Posterior cingulate gyrus (tissue), 11 donors: ENCODE data around the gene ZFX.

Source experiments
- DNase-seq, 10 donors: peaks; one replicate each; pipeline versions ENCODE4 v3.0.0 to v3.0.0-alpha.2; 2020 to 2021; ENCODE audit warnings: mixed read lengths in 3 of 10
- intact Hi-C: fragments of 100-400 bp; cut with DNase I; formaldehyde crosslinking; loops from one replicate; pipeline ENCODE4 v1.15.1; 2023

ZFX gene

GRCh38 chrX:24196509-24196908, 47.0 kb downstream of the ZFX start:
- DNase-seq, result no peak
- intact Hi-C loops, result no loop called here

DNA sequence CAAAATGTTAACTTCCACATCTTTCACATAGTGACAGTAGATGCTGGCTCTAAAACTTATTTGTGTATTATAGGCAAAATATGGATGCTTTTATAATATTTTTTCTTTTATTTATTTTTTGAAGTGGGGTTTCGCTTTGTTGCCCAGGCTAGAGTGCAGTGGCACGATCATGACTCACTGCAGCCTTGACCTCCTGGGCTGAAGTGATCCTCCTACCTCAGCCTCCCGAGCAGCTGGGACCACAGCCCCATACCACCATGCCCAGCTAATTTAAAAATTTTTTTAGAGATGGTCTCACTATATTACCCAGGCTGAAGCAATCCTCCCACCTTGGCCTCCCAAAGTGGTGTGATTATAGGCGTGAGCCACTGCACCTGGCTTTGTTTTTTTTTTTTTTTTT, 48.6 kb downstream of the ZFX start:
- no peak for DNase-seq
- intact Hi-C loops, result no loop called here

- intact Hi-C loops, result loop anchor here (10.0 kb wide), 1 partner anchor 45 kb away; no protein-coding TSS in a partner anchor
- no peak for DNase-seq
These were observed 50.6 kb downstream of the ZFX start for GRCh38 chrX:24200133-24200532.

GRCh38 chrX:24201216-24201615, 51.7 kb downstream of the ZFX start:
- no peak for DNase-seq
- intact Hi-C loops, result loop anchor here (10.0 kb wide), 1 partner anchor 46 kb away; no protein-coding TSS in a partner anchor

- no peak for DNase-seq
- intact Hi-C loops, result loop anchor here (10.0 kb wide), 1 partner anchor 48 kb away; no protein-coding TSS in a partner anchor
These were observed 53.0 kb downstream of the ZFX start for GRCh38 chrX:24202465-24203031.

GRCh38 chrX:24203072-24203808, 53.7 kb downstream of the ZFX start:
- DNase-seq, result no peak
- intact Hi-C loops, result loop anchor here (10.0 kb wide), 1 partner anchor 48 kb away; no protein-coding TSS in a partner anchor

GRCh38 chrX:24204331-24204730, 54.8 kb downstream of the ZFX start:
- no peak for DNase-seq
- intact Hi-C loops, result loop anchor here (10.0 kb wide), 1 partner anchor 50 kb away; no protein-coding TSS in a partner anchor

DNA sequence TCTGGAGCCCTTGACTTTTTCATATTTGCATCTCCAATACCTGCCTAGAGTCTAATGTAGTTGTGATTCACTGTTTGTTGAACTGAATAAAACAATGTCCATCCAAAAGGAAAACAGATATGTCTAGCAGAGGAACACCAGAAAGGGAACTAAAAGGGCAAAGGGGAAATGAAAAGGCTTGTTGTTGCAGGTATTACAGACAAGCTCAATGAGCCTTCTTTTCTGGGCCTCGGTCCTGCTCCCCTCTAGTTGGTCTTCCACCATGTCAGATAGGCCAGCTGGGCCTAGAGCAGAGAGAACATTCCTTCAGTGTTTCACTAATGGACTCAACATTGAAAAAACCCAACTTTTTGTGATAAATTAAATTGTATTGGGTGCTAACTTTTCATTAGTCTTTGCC, 55.4 kb downstream of the ZFX start:
- intact Hi-C loops, result loop anchor here (10.0 kb wide), 1 partner anchor 50 kb away; no protein-coding TSS in a partner anchor
- DNase-seq, result no peak

DNA sequence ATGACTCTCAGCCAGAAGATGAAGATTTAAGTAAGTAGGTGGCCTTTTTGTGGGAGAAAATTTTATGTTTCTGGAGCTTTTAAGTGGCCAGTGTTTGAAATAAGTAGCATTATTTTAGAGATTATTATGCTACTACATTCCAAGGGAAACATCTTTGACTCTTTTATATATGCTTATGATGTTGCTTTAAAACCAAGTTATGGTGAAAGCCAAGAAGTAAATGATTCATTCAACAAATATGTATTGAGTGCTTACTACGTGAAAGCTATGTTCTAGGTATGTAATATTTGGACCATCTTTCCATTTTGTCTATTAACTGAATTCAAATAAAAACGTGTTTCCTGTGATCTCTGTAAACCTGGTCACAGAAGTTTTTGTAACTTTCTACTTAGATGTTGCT, 58.3 kb downstream of the ZFX start:
- DNase-seq, result no peak
- intact Hi-C loops, result loop anchor here (10.0 kb wide), 1 partner anchor 53 kb away; no protein-coding TSS in a partner anchor

DNA sequence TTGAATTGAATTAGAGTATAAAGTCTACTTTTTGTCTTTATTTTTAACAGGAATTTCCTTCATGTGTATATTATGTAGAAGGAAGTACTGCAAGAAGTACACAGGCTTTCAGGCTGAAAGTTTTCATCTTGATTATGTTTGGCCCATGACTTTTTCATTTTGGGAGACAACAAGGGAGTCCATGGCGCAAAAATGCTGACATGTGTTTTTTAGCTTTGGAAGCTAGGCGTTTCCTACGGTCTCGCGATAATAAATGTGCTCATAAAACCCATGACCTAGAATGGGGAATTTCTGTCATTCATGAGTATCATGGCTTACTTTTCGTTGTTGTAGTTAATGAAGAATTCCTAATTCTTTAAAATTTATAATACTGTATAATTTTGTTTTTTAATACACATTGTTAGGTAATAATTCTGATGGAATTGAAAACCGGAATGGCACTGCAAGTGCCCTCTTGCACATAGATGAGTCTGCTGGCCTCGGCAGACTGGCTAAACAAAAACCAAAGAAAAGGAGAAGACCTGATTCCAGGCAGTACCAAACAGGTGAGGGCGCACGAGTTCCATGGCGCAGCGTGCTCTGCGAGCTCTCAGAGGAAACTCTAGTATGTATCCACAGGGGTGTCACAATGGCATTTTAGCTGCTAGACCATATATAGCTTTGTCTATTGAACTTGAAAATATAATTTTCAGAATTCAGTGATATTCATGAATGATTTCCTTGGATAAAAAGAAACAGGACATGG, 59.1 kb downstream of the ZFX start:
- intact Hi-C loops, result loop anchor here (10.0 kb wide), 1 partner anchor 54 kb away; no protein-coding TSS in a partner anchor
- no peak for DNase-seq

DNA sequence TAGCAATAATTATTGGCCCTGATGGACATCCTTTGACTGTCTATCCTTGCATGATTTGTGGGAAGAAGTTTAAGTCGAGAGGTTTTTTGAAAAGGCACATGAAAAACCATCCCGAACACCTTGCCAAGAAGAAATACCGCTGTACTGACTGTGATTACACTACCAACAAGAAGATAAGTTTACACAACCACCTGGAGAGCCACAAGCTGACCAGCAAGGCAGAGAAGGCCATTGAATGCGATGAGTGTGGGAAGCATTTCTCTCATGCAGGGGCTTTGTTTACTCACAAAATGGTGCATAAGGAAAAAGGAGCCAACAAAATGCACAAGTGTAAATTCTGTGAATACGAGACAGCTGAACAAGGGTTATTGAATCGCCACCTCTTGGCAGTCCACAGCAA, 60.7 kb downstream of the ZFX start:
- intact Hi-C loops, result no loop called here

GRCh38 chrX:24214568-24214967, 65.0 kb downstream of the ZFX start:
- intact Hi-C loops, result no loop called here

More for the DNA sequence above, 60.7 kb downstream of the ZFX start:
- no peak for DNase-seq

DNA sequence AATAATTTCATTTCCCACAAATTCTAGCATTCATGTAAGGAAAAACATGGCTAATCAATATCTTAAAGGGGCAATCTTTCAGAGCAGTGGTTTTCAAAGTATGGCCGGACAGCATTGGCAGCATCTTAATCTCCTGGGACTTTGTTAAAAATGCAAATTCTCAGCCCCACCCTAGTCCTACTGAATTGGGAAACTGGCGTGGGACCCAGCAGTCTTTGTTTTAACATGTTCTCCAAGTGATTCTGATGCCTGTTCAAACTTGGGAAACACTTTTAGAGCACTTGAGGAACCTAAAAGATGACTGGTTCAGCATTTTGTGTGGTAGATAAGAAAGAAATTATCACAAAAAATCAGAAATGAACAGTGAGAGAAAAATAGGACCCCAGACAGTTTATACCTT, 65.7 kb downstream of the ZFX start:
- intact Hi-C loops, result no loop called here
- DNase-seq, result no peak

More at GRCh38 chrX:24214568-24214967, 65.0 kb downstream of the ZFX start:
- no peak for DNase-seq

GRCh38 chrX:24216037-24216436, 66.5 kb downstream of the ZFX start:
- DNase-seq, result no peak
- intact Hi-C loops, result no loop called here

- DNase-seq, result no peak
- intact Hi-C loops, result no loop called here
These were observed 67.3 kb downstream of the ZFX start for GRCh38 chrX:24216827-24217226.

DNA sequence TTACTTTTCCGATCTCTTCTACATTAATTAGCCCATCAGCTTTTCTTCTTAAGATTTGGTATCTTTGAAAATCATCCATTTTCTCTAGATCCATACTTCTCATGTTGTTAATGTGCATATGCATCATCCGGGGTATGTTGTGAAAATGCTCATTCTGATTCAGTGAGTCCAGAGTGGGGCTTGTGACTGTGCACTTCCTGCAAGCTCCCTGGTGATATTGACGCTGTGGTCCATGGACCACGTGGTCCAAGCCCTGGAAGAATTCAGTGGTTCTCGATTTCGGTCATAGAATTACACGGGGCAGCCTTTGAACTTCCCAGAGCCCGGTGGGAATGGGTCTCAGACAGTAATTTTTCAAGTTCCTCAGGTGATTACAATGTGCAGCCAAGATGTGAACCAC, 69.8 kb downstream of the ZFX start:
- intact Hi-C loops, result no loop called here
- no peak for DNase-seq

- intact Hi-C loops, result no loop called here
- DNase-seq, result no peak
These were observed 72.3 kb downstream of the ZFX start for GRCh38 chrX:24221872-24222271.

- intact Hi-C loops, result no loop called here
- DNase-seq, result no peak
These were observed 75.7 kb downstream of the ZFX start for GRCh38 chrX:24225265-24225664.

DNA sequence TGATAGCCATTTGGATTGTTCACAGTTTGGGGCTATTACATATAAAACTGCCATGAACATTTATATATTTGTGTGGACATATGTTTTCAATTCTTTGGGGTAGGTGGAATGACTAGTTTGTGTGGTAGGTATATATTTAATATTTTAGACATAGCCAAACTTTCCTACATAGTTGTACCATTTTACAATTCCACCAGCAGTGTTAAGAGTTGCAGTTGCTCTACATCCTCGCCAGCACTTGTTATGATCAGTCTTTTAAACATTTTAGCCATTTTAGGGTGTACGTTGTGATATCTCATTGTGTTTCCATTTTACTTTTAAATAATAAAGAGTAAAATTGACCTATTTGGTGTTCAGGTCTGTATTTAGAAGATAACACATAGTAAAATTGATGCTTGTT, 76.6 kb downstream of the ZFX start:
- intact Hi-C loops, result no loop called here
- no peak for DNase-seq

GRCh38 chrX:24228596-24228995, 79.1 kb downstream of the ZFX start:
- intact Hi-C loops, result no loop called here
- DNase-seq, result no peak

DNA sequence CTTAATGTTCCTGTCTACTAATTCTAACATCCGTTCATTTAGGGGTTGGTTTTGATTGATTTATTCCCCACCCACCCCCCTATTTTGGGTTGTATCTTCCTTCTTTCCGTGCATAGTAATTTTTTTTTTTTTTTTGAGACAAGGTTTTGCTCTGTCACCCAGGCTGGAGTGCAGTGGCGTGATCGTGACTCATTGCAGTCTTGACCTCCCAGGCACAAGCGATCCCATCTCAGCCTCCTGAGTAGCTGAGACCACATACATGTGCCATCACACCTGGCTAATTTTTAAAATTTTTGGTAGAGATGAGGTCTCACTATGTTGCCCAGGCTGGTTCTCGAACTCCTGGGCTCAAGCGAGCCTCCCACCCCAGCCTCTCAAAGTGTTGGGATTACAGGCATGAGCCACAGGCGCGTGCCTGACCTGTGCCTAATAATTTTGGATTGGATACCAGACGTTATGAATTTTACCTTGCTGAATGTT, 79.9 kb downstream of the ZFX start:
- intact Hi-C loops, result no loop called here
- no peak for DNase-seq
